Glomerular endothelial cell (primary cell): Measurements from ENCODE around the gene PRSS16. TPM values are rescaled to one million over a fixed set of nuclear protein-coding genes. Genes with fewer than 3 reads are reported as not detected.
"Not testable (repeated sequence)": the region's sequence is repeated elsewhere in the genome, so short reads cannot be mapped to it uniquely, and the experiment has no call there.

Experiments
- DNase-seq: peaks from one replicate; pipeline ENCODE4 v3.0.0-alpha.2; 2011; ENCODE audit warnings: low read depth, low spot score; ENCODE audit errors: extremely low read depth
- total RNA-seq: library from RNA; depleted of rRNA; stranded (reverse); fragments of >200 nt; gene quantifications from 2 replicates; pipeline ENCODE4 v1.2.3, GENCODE V29; 2015

PRSS16 gene
- total RNA-seq, 1 donor from 2014 or later = not detected

GRCh38 chr6:27242589-27243265, 4.8 kb upstream of the PRSS16 start:
- no peak for DNase-seq

- no peak for DNase-seq
These were observed 1.3 kb downstream of the PRSS16 start for GRCh38 chr6:27248783-27249182.

- DNase-seq = no peak
These were observed 3.0 kb downstream of the PRSS16 start for GRCh38 chr6:27250277-27251111.

- DNase-seq = no peak
These were observed 3.7 kb downstream of the PRSS16 start for GRCh38 chr6:27251112-27251605.

- DNase-seq = no peak
These were observed 4.2 kb downstream of the PRSS16 start for GRCh38 chr6:27251606-27252251.

GRCh38 chr6:27254566-27254965, 7.1 kb downstream of the PRSS16 start:
- DNase-seq = no peak

GRCh38 chr6:27255866-27256265, 8.4 kb downstream of the PRSS16 start:
- DNase-seq = no peak

GRCh38 chr6:27260369-27260768, 12.9 kb downstream of the PRSS16 start:
- no peak for DNase-seq

GRCh38 chr6:27260836-27261375, 13.4 kb downstream of the PRSS16 start:
- no peak for DNase-seq

- no peak for DNase-seq
These were observed 16.4 kb downstream of the PRSS16 start for GRCh38 chr6:27263886-27264285.

- DNase-seq = not testable (repeated sequence)
These were observed 19.5 kb downstream of the PRSS16 start for GRCh38 chr6:27267003-27267402.

GRCh38 chr6:27267857-27268434, 20.4 kb downstream of the PRSS16 start:
- no peak for DNase-seq

GRCh38 chr6:27268803-27269202, 21.3 kb downstream of the PRSS16 start:
- DNase-seq = no peak

GRCh38 chr6:27273783-27274182, 26.3 kb downstream of the PRSS16 start:
- no peak for DNase-seq

GRCh38 chr6:27275025-27275956, 27.8 kb downstream of the PRSS16 start:
- DNase-seq = no peak

GRCh38 chr6:27279513-27280063, 32.1 kb downstream of the PRSS16 start:
- no peak for DNase-seq

- DNase-seq = no peak
These were observed 32.6 kb downstream of the PRSS16 start for GRCh38 chr6:27280064-27280539.

GRCh38 chr6:27280540-27281000, 33.1 kb downstream of the PRSS16 start:
- no peak for DNase-seq

- DNase-seq = no peak
These were observed 33.6 kb downstream of the PRSS16 start for GRCh38 chr6:27281105-27281539.
